Cerebellar cortex (tissue), 1 donor: ENCODE measurements around the gene HCN3.
"Not testable (repeated sequence)": the region's sequence is repeated elsewhere in the genome, so short reads cannot be mapped to it uniquely, and the experiment has no call there.

Experiments
- DNase-seq: peaks from one replicate; pipeline ENCODE4 v3.0.0-alpha.2; 2015; ENCODE audit warnings: low spot score

The HCN3 gene

GRCh38 chr1:155277070-155277901, at the start of gene HCN3:
Gene HCN3, plus strand, starts transcription at chr1:155277463. Its CDS starts 128 bp downstream, at chr1:155277591.
- DNase-seq, result peak; percentile 99

- DNase-seq, result no peak
Observed at GRCh38 chr1:155228096-155228427, 49.2 kb upstream of the HCN3 start.

GRCh38 chr1:155231302-155231701, 46.0 kb upstream of the HCN3 start:
- DNase-seq, result not testable (repeated sequence)

- not testable (repeated sequence) for DNase-seq
Observed at GRCh38 chr1:155232001-155232978, 45.0 kb upstream of the HCN3 start.

- DNase-seq, result not testable (repeated sequence)
Observed at GRCh38 chr1:155233502-155233901, 43.8 kb upstream of the HCN3 start.

- not testable (repeated sequence) for DNase-seq
Observed at GRCh38 chr1:155235375-155235774, 41.9 kb upstream of the HCN3 start.

- no peak for DNase-seq
Observed at GRCh38 chr1:155236451-155236850, 40.8 kb upstream of the HCN3 start.

GRCh38 chr1:155241069-155241679, 36.1 kb upstream of the HCN3 start:
- DNase-seq, result peak; percentile 93

- no peak for DNase-seq
Observed at GRCh38 chr1:155241841-155242264, 35.4 kb upstream of the HCN3 start.

GRCh38 chr1:155242805-155243358, 34.4 kb upstream of the HCN3 start:
- peak; percentile 41 for DNase-seq

GRCh38 chr1:155244368-155245162, 32.7 kb upstream of the HCN3 start:
- DNase-seq, result peak; percentile 100

GRCh38 chr1:155245163-155245524, 32.1 kb upstream of the HCN3 start:
- no peak for DNase-seq

GRCh38 chr1:155246796-155247195, 30.5 kb upstream of the HCN3 start:
- DNase-seq, result not testable (repeated sequence)

- DNase-seq, result no peak
Observed at GRCh38 chr1:155247667-155248553, 29.4 kb upstream of the HCN3 start.

GRCh38 chr1:155250246-155250632, 27.0 kb upstream of the HCN3 start:
- DNase-seq, result no peak

GRCh38 chr1:155250633-155251449, 26.4 kb upstream of the HCN3 start:
- peak; percentile 97 for DNase-seq

- no peak for DNase-seq
Observed at GRCh38 chr1:155251566-155251965, 25.7 kb upstream of the HCN3 start.

- DNase-seq, result peak; percentile 53
Observed at GRCh38 chr1:155253208-155253607, 24.1 kb upstream of the HCN3 start.

- peak; percentile 40 for DNase-seq
Observed at GRCh38 chr1:155253797-155254196, 23.5 kb upstream of the HCN3 start.
